ENCODE measurements around the gene PPFIBP2.

The PPFIBP2 gene

GRCh38 chr11:7666292-7666866 is 152.6 kb downstream of the PPFIBP2 start:
- DNase-seq (ENCODE audit: low spot score) = no peak

GRCh38 chr11:7667460-7667859 is 153.7 kb downstream of the PPFIBP2 start:
- no peak for DNase-seq (ENCODE audit: low spot score)

- DNase-seq (ENCODE audit: low spot score) = no peak
Observed at GRCh38 chr11:7668464-7668863, 154.7 kb downstream of the PPFIBP2 start.

GRCh38 chr11:7668911-7669310 is 155.1 kb downstream of the PPFIBP2 start:
- DNase-seq (ENCODE audit: low spot score) = no peak

- DNase-seq (ENCODE audit: low spot score) = no peak
Observed at GRCh38 chr11:7670641-7671040, 156.8 kb downstream of the PPFIBP2 start.

- no peak for DNase-seq (ENCODE audit: low spot score)
Observed at GRCh38 chr11:7671347-7672215, 157.8 kb downstream of the PPFIBP2 start.

- DNase-seq (ENCODE audit: low spot score) = no peak
Observed at GRCh38 chr11:7672276-7672959, 158.6 kb downstream of the PPFIBP2 start.

- peak; percentile 92 for DNase-seq (ENCODE audit: low spot score)
Observed at GRCh38 chr11:7672960-7673723, 159.3 kb downstream of the PPFIBP2 start, which contains the start of gene CYB5R2. Gene CYB5R2, minus strand, starts transcription at chr11:7673500. Its CDS starts 675 bp downstream, at chr11:7672825.

- DNase-seq (ENCODE audit: low spot score) = peak; percentile 73
Observed at GRCh38 chr11:7673724-7674434, 160.1 kb downstream of the PPFIBP2 start.

GRCh38 chr11:7675631-7676030 is 161.8 kb downstream of the PPFIBP2 start:
- DNase-seq (ENCODE audit: low spot score) = no peak

GRCh38 chr11:7677071-7677470 is 163.3 kb downstream of the PPFIBP2 start:
- no peak for DNase-seq (ENCODE audit: low spot score)

- no peak for DNase-seq (ENCODE audit: low spot score)
Observed at GRCh38 chr11:7677796-7678201, 164.0 kb downstream of the PPFIBP2 start.

- DNase-seq (ENCODE audit: low spot score) = no peak
Observed at GRCh38 chr11:7683571-7683970, 169.8 kb downstream of the PPFIBP2 start.

GRCh38 chr11:7686761-7687160 is 173.0 kb downstream of the PPFIBP2 start:
- DNase-seq (ENCODE audit: low spot score) = no peak

GRCh38 chr11:7687386-7687785 is 173.6 kb downstream of the PPFIBP2 start:
- DNase-seq (ENCODE audit: low spot score) = no peak

GRCh38 chr11:7688238-7688826 is 174.5 kb downstream of the PPFIBP2 start:
- DNase-seq (ENCODE audit: low spot score) = peak; percentile 68

- DNase-seq (ENCODE audit: low spot score) = no peak
Observed at GRCh38 chr11:7689239-7689638, 175.4 kb downstream of the PPFIBP2 start.

GRCh38 chr11:7690648-7691047 is 176.8 kb downstream of the PPFIBP2 start:
- no peak for DNase-seq (ENCODE audit: low spot score)

- no peak for DNase-seq (ENCODE audit: low spot score)
Observed at GRCh38 chr11:7691759-7692350, 178.1 kb downstream of the PPFIBP2 start.

GRCh38 chr11:7692426-7692825 is 178.6 kb downstream of the PPFIBP2 start:
- no peak for DNase-seq (ENCODE audit: low spot score)

GRCh38 chr11:7694235-7694634 is 180.4 kb downstream of the PPFIBP2 start:
- DNase-seq (ENCODE audit: low spot score) = no peak
